Ovary (tissue), 3 donors: ENCODE measurements around the gene COQ9.

Experiments
- EP300 ChIP-seq: sonication (generic); formaldehyde crosslinking; IDR thresholded peaks from one replicate; pipeline ENCODE4 v1.6.1; 2017; ENCODE audit warnings: antibody characterized with exemption
- POLR2A ChIP-seq: fragments of 450-650 bp; IDR thresholded peaks from one replicate; pipeline ENCODE4 v1.6.1; 2017; ENCODE audit warnings: antibody characterized with exemption, mild to moderate bottlenecking, moderate library complexity
- TF ChIP-seq, protein P1 (sequence below), 3 donors: fragments of 450-650 bp in 2 of 3; fragments of 200-600 bp in 1 of 3; IDR thresholded peaks; one replicate each; pipeline versions ENCODE4 v1.5.1 to v1.8.0; 2016 to 2022; ENCODE audit warnings: antibody characterized with exemption in 3 of 3, mild to moderate bottlenecking in 1 of 3
- donor health status: DM: no; HTN: no; CAD: no.

DNA sequence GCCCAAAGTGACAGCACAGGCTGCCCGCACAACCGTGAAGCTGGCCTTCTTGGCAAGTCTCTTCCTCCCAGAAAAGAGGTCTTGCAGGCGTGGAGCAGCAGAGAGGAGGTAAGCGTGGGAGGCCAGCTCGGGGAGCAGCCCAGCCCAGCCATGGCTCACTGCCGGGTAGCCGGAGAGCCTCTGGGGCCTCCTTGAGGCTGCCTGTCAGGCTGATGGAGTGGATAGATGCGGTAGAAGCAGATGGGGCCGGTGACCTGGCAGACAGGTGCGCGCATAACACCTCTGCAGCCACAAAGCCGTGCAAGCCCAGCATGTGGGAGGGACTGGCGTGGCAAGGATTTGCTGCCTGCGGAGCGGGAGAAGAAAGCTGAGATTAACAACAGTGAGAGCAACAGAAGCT is 56.1 kb downstream of the COQ9 start:
- TF ChIP-seq, protein P1, sequence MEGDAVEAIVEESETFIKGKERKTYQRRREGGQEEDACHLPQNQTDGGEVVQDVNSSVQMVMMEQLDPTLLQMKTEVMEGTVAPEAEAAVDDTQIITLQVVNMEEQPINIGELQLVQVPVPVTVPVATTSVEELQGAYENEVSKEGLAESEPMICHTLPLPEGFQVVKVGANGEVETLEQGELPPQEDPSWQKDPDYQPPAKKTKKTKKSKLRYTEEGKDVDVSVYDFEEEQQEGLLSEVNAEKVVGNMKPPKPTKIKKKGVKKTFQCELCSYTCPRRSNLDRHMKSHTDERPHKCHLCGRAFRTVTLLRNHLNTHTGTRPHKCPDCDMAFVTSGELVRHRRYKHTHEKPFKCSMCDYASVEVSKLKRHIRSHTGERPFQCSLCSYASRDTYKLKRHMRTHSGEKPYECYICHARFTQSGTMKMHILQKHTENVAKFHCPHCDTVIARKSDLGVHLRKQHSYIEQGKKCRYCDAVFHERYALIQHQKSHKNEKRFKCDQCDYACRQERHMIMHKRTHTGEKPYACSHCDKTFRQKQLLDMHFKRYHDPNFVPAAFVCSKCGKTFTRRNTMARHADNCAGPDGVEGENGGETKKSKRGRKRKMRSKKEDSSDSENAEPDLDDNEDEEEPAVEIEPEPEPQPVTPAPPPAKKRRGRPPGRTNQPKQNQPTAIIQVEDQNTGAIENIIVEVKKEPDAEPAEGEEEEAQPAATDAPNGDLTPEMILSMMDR (IDR thresholded peaks at IDR 0.05): no peak
- TF ChIP-seq POLR2A (no peak), EP300 (no peak)
